Gastrocnemius medialis (tissue), 4 donors: ENCODE results near the gene STPG3.

Experiments
- CTCF ChIP-seq, 5 experiments: fragments of 450-650 bp in 3 of 5; fragments of 200-600 bp in 2 of 5; sonication (generic) in 2 of 5; IDR thresholded peaks in 4 of 5; conservative IDR thresholded peaks in 1 of 5; 1 replicate in 4 of 5; 2 replicates in 1 of 5; pipeline ENCODE4 v1.5.1; 2016 to 2019; ENCODE audit warnings: antibody characterized with exemption in 5 of 5, mild to moderate bottlenecking in 3 of 5, moderate library complexity in 3 of 5
- POLR2A ChIP-seq, 2 donors: fragments of 450-650 bp; IDR thresholded peaks; one replicate each; pipeline ENCODE4 v1.6.1; 2017; ENCODE audit warnings: antibody characterized with exemption in 2 of 2, mild to moderate bottlenecking in 2 of 2, moderate library complexity in 2 of 2

GRCh38 chr9:137266162-137266527 lies 15.1 kb downstream of the STPG3 start:
- TF ChIP-seq CTCF (IDR thresholded peaks at IDR 0.05 in 4 of 5, conservative IDR thresholded peaks at IDR 0.05 in 1 of 5) (no peak), POLR2A (IDR thresholded peaks at IDR 0.05) (no peak)
